Naive thymus-derived CD8-positive, alpha-beta T cell (primary cell): ENCODE results near the gene MOXD1. TPM values are rescaled to one million over a fixed set of nuclear protein-coding genes. Genes with fewer than 3 reads are reported as not detected.
"Not testable (repeated sequence)": the region's sequence is repeated elsewhere in the genome, so short reads cannot be mapped to it uniquely, and the experiment has no call there.

Experiments used
- ATAC-seq, 2 donors: fragments of 150-1000 bp; cut with Tn5 transposase in 1 of 2; sonication (Bioruptor Pico), chemical (Tn5 transposase) in 1 of 2; 1 replicate in 1 of 2; 2 replicates in 1 of 2; pipeline ENCODE4 v1.10.0; 2021; ENCODE audit warnings: mild to moderate bottlenecking in 2 of 2, moderate library complexity in 2 of 2
- POLR2A ChIA-PET: fragments of 350-600 bp; sonication (Branson Sonifier 250); formaldehyde crosslinking; loops from one replicate; lab custom pipeline; 2021; ENCODE audit warnings: antibody characterized with exemption; lab: Charles Lee
- DNase-seq, 10 donors: peaks; one replicate each; pipeline versions ENCODE4 v3.0.0 to v3.0.0-alpha.2; 2020 to 2022
- H3K27ac Mint-ChIP-seq, 10 donors: one replicate each; pipeline ENCODE4 v1.8.0; 2020 to 2022; ENCODE audit warnings: mild to moderate bottlenecking in 10 of 10, mixed read lengths in 10 of 10, moderate library complexity in 4 of 10, inconsistent platforms in 1 of 10
- H3K27me3 Mint-ChIP-seq, 5 donors: one replicate each; pipeline ENCODE4 v1.8.0; 2021 to 2022; ENCODE audit warnings: mixed read lengths in 5 of 5
- H3K36me3 Mint-ChIP-seq, 3 donors: one replicate each; pipeline ENCODE4 v1.8.0; 2020 to 2022; ENCODE audit warnings: mixed read lengths in 3 of 3, mild to moderate bottlenecking in 2 of 3, inconsistent platforms in 1 of 3
- H3K4me1 Mint-ChIP-seq, 4 donors: one replicate each; pipeline ENCODE4 v1.8.0; 2021 to 2022; ENCODE audit warnings: mixed read lengths in 4 of 4
- H3K4me3 Mint-ChIP-seq, 10 donors: one replicate each; pipeline ENCODE4 v1.8.0; 2020 to 2022; ENCODE audit warnings: mild to moderate bottlenecking in 10 of 10, mixed read lengths in 10 of 10, moderate library complexity in 6 of 10, inconsistent platforms in 1 of 10
- H3K9me3 Mint-ChIP-seq, 9 donors: one replicate each; pipeline ENCODE4 v1.8.0; 2020 to 2022; ENCODE audit warnings: mixed read lengths in 9 of 9, mild to moderate bottlenecking in 3 of 9, inconsistent platforms in 1 of 9, moderate library complexity in 1 of 9
- polyA plus RNA-seq, 3 donors: library from polyadenylated mRNA; unstranded; fragments of 300-500 nt; fragmentation: Illumina TruSeq; gene quantifications; one replicate each; pipeline ENCODE4 v1.2.3, GENCODE V29; 2021
- total RNA-seq, 8 experiments: library from RNA in 2 of 8; stranded (reverse) in 2 of 8; gene quantifications; one replicate each; pipeline ENCODE4 v1.2.3 and lab custom pipeline; 2021 to 2026

Gene MOXD1
- total and polyA plus RNA-seq, 5 experiments from 2014 or later = 0.16 to 0.22 TPM; not detected in 3

GRCh38 chr6:132333639-132334520, 67.4 kb downstream of the MOXD1 start:
- DNase-seq (no peak), ATAC-seq (no peak)
- no peaks in the 10 kb centered on the region for H3K9me3 Mint-ChIP-seq
- H3K27ac Mint-ChIP-seq = no peak overlapping the region
- POLR2A ChIA-PET = no interaction called here
- no peak overlapping the region for H3K4me3 Mint-ChIP-seq
- no peaks in the 10 kb centered on the region for H3K36me3 Mint-ChIP-seq
- H3K27me3 Mint-ChIP-seq = peaks cover 0 to 19% (median 4%) of the 10 kb centered on the region in 5 donors
- H3K4me1 Mint-ChIP-seq = peaks cover 0 to 3% (median 1%) of the 10 kb centered on the region in 4 donors

DNA sequence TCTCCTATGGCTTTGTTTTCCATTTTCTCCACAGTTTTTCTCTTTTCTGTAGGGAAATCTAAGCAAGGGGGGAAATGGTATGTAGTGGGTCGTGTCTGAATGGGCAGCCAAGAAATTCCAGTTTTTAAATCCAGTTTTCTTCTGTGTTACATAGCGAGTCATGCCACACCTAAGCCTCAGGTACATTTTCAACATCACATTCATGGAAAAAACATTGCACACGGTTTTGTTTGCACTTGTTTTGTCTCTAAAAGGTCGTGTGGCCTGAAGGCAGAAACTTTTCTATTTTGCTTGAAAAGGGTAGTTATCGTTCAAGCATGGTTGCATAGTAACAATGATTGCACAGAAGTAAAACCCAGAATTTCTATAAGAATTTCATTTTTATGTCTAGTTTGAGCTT, 70.5 kb downstream of the MOXD1 start:
- H3K9me3 Mint-ChIP-seq = no peaks in the 10 kb centered on the region
- no peaks in the 10 kb centered on the region for H3K36me3 Mint-ChIP-seq
- peaks cover 0 to 16% (median 2%) of the 10 kb centered on the region in 5 donors for H3K27me3 Mint-ChIP-seq
- H3K27ac Mint-ChIP-seq = no peak overlapping the region
- ATAC-seq = no peak
- H3K4me1 Mint-ChIP-seq = peaks cover 0 to 3% (median 1%) of the 10 kb centered on the region in 4 donors
- POLR2A ChIA-PET = no interaction called here
- no peak for DNase-seq
- no peak overlapping the region for H3K4me3 Mint-ChIP-seq

DNA sequence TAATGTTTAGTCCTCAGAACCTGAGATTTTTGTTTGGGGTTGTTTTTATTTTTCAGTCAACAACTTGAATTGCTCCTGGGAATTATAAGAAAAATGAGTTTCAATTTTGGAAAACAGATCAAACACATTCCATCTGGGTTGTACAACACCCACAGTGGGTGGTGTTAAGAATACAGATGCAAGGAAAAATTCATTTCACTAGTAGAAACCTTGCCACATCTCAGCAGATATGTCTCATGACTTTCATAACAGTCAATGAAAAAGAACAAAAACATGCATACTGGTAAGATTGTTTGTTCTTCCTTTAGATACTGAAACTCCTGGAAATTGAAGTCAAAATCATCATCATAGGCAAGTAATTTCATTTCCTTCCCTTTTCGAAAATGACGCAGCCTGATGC, 78.9 kb downstream of the MOXD1 start:
- POLR2A ChIA-PET = no interaction called here
- H3K9me3 Mint-ChIP-seq = peaks cover 0 to 11% (median 1%) of the 10 kb centered on the region in 9 donors
- no peak overlapping the region for H3K4me3 Mint-ChIP-seq
- no peak for ATAC-seq
- no peak overlapping the region for H3K27ac Mint-ChIP-seq
- H3K27me3 Mint-ChIP-seq = peaks cover 0 to 14% (median 2%) of the 10 kb centered on the region in 5 donors
- DNase-seq = no peak
- no peaks in the 10 kb centered on the region for H3K36me3 Mint-ChIP-seq
- H3K4me1 Mint-ChIP-seq = no peaks in the 10 kb centered on the region

GRCh38 chr6:132320007-132320406, 81.3 kb downstream of the MOXD1 start:
- DNase-seq = no peak
- Mint-ChIP-seq H3K27me3 (peaks cover 0 to 7% (median 2%) of the 10 kb centered on the region in 5 donors), H3K27ac (no peak overlapping the region), H3K4me3 (no peak overlapping the region), H3K36me3 (peaks cover 0 to 10% (median 0%) of the 10 kb centered on the region in 3 donors), H3K4me1 (no peaks in the 10 kb centered on the region), H3K9me3 (peaks cover 8 to 35% (median 16%) of the 10 kb centered on the region in 9 donors)
- POLR2A ChIA-PET = no interaction called here
- ATAC-seq = no peak

DNA sequence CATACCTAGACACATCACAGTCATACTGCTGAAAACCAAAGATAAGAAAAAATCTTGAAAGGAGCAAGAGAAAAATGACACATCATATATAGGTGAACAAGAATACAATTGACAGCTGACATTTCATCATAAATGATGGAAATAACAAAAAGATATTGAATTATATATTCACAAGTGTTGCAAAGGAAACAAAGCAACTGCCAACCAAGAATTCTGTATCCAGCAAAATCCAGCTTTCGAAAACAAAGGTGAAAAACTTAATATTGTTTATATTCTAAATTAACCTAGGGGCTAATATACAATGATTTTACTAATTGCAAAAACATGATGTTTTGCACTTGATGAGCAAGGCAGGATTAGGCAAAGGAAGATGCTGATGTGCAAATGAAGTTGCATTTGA, 84.3 kb downstream of the MOXD1 start:
- peaks cover 0 to 16% (median 0%) of the 10 kb centered on the region in 3 donors for H3K36me3 Mint-ChIP-seq
- ATAC-seq (no peak), DNase-seq (no peak)
- H3K27ac Mint-ChIP-seq = no peak overlapping the region
- H3K9me3 Mint-ChIP-seq = peaks cover 8 to 46% (median 17%) of the 10 kb centered on the region in 9 donors
- POLR2A ChIA-PET = no interaction called here
- peaks cover 0 to 1% (median 0%) of the 10 kb centered on the region in 4 donors for H3K4me1 Mint-ChIP-seq
- peaks cover 2 to 13% (median 4%) of the 10 kb centered on the region in 5 donors for H3K27me3 Mint-ChIP-seq
- H3K4me3 Mint-ChIP-seq = no peak overlapping the region

- Mint-ChIP-seq H3K27me3 (peaks cover 0 to 13% (median 5%) of the 10 kb centered on the region in 5 donors), H3K27ac (no peak overlapping the region), H3K4me1 (peaks cover 0 to 5% (median 0%) of the 10 kb centered on the region in 4 donors), H3K9me3 (peaks cover 11 to 46% (median 21%) of the 10 kb centered on the region in 9 donors), H3K36me3 (peaks cover 0 to 16% (median 0%) of the 10 kb centered on the region in 3 donors), H3K4me3 (no peak overlapping the region)
- DNase-seq (no peak), ATAC-seq (no peak)
- POLR2A ChIA-PET = no interaction called here
Observed at GRCh38 chr6:132314432-132314831, 86.8 kb downstream of the MOXD1 start.

DNA sequence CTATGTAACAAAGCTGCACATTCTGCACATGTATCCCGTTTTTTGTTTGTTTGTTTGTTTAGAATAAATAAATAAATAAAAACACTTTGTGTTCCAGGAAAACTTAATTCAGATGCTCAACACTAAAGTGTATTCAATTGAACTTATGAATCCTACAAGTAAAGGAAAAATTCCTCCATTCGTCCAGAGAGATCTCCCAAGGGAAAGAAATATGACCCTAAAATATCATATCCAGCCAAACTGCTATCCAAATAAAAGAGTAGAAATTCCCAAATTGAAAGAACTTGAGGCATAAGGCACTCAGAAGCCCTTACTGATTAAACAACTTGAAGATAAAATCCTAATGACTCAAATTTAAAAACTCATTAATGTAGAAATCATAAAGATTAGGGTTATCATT, 90.4 kb downstream of the MOXD1 start:
- peaks cover 6 to 22% (median 12%) of the 10 kb centered on the region in 5 donors for H3K27me3 Mint-ChIP-seq
- H3K27ac Mint-ChIP-seq = no peak overlapping the region
- H3K36me3 Mint-ChIP-seq = peaks cover 0 to 19% (median 7%) of the 10 kb centered on the region in 3 donors
- peaks cover 0 to 5% (median 0%) of the 10 kb centered on the region in 4 donors for H3K4me1 Mint-ChIP-seq
- peaks cover 5 to 44% (median 20%) of the 10 kb centered on the region in 9 donors for H3K9me3 Mint-ChIP-seq
- ATAC-seq (no peak), DNase-seq (no peak)
- no peak overlapping the region for H3K4me3 Mint-ChIP-seq
- POLR2A ChIA-PET = no interaction called here

DNA sequence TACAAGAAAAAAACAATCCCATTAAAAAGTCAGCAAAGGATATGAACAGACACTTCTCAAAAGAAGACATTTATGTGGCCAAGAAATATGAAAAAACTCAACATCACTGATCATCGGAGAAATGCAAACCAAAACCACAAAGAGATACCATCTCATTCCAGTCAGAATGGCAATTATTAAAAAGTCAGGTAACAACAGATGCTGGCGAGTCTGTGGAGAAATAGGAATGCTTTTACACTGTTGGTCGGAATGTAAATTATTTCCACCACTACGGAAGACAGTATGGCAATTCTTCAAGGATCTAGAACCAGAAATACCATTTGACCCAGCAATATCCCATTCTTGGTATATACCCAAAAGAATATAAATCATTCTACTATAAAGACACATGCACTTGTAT, 91.1 kb downstream of the MOXD1 start:
- Mint-ChIP-seq H3K27me3 (peaks cover 8 to 26% (median 14%) of the 10 kb centered on the region in 5 donors), H3K9me3 (peaks cover 3 to 48% (median 14%) of the 10 kb centered on the region in 9 donors), H3K36me3 (peaks cover 0 to 20% (median 7%) of the 10 kb centered on the region in 3 donors)
- H3K4me3 Mint-ChIP-seq, ATAC-seq, H3K27ac Mint-ChIP-seq, DNase-seq, POLR2A ChIA-PET, H3K4me1 Mint-ChIP-seq: not testable (repeated sequence)

- ATAC-seq (no peak), DNase-seq (no peak)
- no peak overlapping the region for H3K27ac Mint-ChIP-seq
- POLR2A ChIA-PET = no interaction called here
- H3K36me3 Mint-ChIP-seq = peaks cover 0 to 14% (median 7%) of the 10 kb centered on the region in 3 donors
- no peaks in the 10 kb centered on the region for H3K4me1 Mint-ChIP-seq
- H3K27me3 Mint-ChIP-seq = peaks cover 6 to 14% (median 11%) of the 10 kb centered on the region in 5 donors
- H3K4me3 Mint-ChIP-seq = no peak overlapping the region
- peaks cover 0 to 41% (median 13%) of the 10 kb centered on the region in 9 donors for H3K9me3 Mint-ChIP-seq
Observed at GRCh38 chr6:132304891-132305305, 96.4 kb downstream of the MOXD1 start.

- H3K27ac Mint-ChIP-seq = no peak overlapping the region
- ATAC-seq (no peak), DNase-seq (peak in 2 of 10 donors; percentile 10 to 19)
- peaks cover 0 to 2% (median 0%) of the 10 kb centered on the region in 9 donors for H3K9me3 Mint-ChIP-seq
- POLR2A ChIA-PET = no interaction called here
- no peak overlapping the region for H3K4me3 Mint-ChIP-seq
- H3K36me3 Mint-ChIP-seq = no peaks in the 10 kb centered on the region
- H3K4me1 Mint-ChIP-seq = no peaks in the 10 kb centered on the region
- peaks cover 6 to 18% (median 8%) of the 10 kb centered on the region in 5 donors for H3K27me3 Mint-ChIP-seq
Observed at GRCh38 chr6:132300323-132300949, 100.8 kb downstream of the MOXD1 start.

DNA sequence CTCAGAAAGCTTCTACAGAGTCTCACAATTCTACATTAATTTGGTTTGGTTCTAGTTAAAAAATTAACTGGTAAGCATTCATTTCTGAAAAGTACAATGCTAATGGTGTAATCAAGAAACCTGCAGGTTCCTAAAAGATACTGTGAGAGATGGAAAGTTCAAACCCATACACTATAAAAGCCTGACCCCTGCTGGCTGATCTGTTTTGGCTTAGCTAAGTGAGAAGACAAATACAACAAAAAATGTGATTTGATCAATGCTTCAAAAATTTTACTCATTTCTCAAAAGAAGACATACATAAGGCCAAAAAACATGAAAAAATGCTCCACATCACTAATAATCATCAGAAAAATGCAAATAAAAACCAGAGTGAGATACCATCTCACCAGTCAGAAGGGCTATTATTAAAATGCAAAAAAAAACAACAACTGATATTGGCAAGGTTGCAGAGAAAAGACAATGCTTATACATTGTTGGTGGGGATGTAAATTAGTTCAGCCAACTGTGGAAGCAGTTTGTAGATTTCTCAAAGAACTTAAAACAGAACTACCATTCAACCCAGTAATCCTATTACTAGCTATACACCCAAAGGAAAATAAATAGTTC, 102.8 kb downstream of the MOXD1 start:
- POLR2A ChIA-PET = no interaction called here
- H3K4me1 Mint-ChIP-seq = no peaks in the 10 kb centered on the region
- peak overlapping the region in 2 of 10 donors; percentile 10 to 15 for H3K27ac Mint-ChIP-seq
- no peak for ATAC-seq
- peaks cover 9 to 31% (median 13%) of the 10 kb centered on the region in 5 donors for H3K27me3 Mint-ChIP-seq
- no peak overlapping the region for H3K4me3 Mint-ChIP-seq
- DNase-seq = peak in 5 of 10 donors; percentile 8 to 17 (median 16)
- H3K36me3 Mint-ChIP-seq = no peaks in the 10 kb centered on the region
- no peaks in the 10 kb centered on the region for H3K9me3 Mint-ChIP-seq

GRCh38 chr6:132289756-132290155, 111.5 kb downstream of the MOXD1 start:
- Mint-ChIP-seq H3K27me3 (peaks cover 8 to 20% (median 8%) of the 10 kb centered on the region in 5 donors), H3K36me3 (no peaks in the 10 kb centered on the region), H3K4me3 (no peak overlapping the region), H3K9me3 (no peaks in the 10 kb centered on the region), H3K4me1 (peaks cover 0 to 2% (median 0%) of the 10 kb centered on the region in 4 donors), H3K27ac (no peak overlapping the region)
- DNase-seq (no peak), ATAC-seq (no peak)
- POLR2A ChIA-PET = interaction anchor here (0.5 kb wide), 1 partner anchor 51 kb away, joined by 4 read pairs; no protein-coding TSS in a partner anchor
